Activated CD4-positive, alpha-beta T cell treated with anti-CD3 and anti-CD28 coated beads, Interleukin-2, amount 50 U/mL, for 48 hours (primary cell): Measurements from ENCODE around the gene ABHD12.
A peak's percentile ranks its signal among the peaks of the same experiment; 100 is the strongest.

Source experiments
- DNase-seq, 2 experiments: peaks; one replicate each; pipeline ENCODE4 v3.0.0-alpha.2; 2020

ABHD12 gene

GRCh38 chr20:25380945-25381614 is 9.6 kb downstream of the ABHD12 start:
- no peak for DNase-seq

GRCh38 chr20:25378884-25379733 is 11.5 kb downstream of the ABHD12 start:
- DNase-seq, result no peak

GRCh38 chr20:25378189-25378883 is 12.3 kb downstream of the ABHD12 start:
- DNase-seq, result no peak

- no peak for DNase-seq
Observed at GRCh38 chr20:25376886-25377285, 13.7 kb downstream of the ABHD12 start.

- no peak for DNase-seq
Observed at GRCh38 chr20:25376236-25376635, 14.4 kb downstream of the ABHD12 start.

GRCh38 chr20:25374842-25375241 is 15.8 kb downstream of the ABHD12 start:
- no peak for DNase-seq

GRCh38 chr20:25372584-25373336 is 17.9 kb downstream of the ABHD12 start:
- peak in 1 of 2 experiments; percentile 19 for DNase-seq

GRCh38 chr20:25369971-25370370 is 20.7 kb downstream of the ABHD12 start:
- no peak for DNase-seq

GRCh38 chr20:25369529-25369928 is 21.1 kb downstream of the ABHD12 start:
- no peak for DNase-seq

GRCh38 chr20:25368976-25369375 is 21.7 kb downstream of the ABHD12 start:
- no peak for DNase-seq

GRCh38 chr20:25368526-25368925 is 22.1 kb downstream of the ABHD12 start:
- DNase-seq, result no peak

GRCh38 chr20:25364879-25365699 is 25.5 kb downstream of the ABHD12 start:
- no peak for DNase-seq

- DNase-seq, result no peak
Observed at GRCh38 chr20:25364180-25364788, 26.4 kb downstream of the ABHD12 start.

GRCh38 chr20:25361287-25361683 is 29.4 kb downstream of the ABHD12 start:
- DNase-seq, result no peak

- no peak for DNase-seq
Observed at GRCh38 chr20:25360631-25361286, 29.9 kb downstream of the ABHD12 start.

- DNase-seq, result no peak
Observed at GRCh38 chr20:25356271-25356933, 34.2 kb downstream of the ABHD12 start.

GRCh38 chr20:25355866-25356265 is 34.8 kb downstream of the ABHD12 start:
- no peak for DNase-seq

GRCh38 chr20:25355011-25355595 is 35.5 kb downstream of the ABHD12 start:
- no peak for DNase-seq

- no peak for DNase-seq
Observed at GRCh38 chr20:25353747-25354705, 36.6 kb downstream of the ABHD12 start.
